Measurements from ENCODE around the gene PDGFRB.

Gene PDGFRB

GRCh38 chr5:150166650-150167511 is 11.2 kb upstream of the PDGFRB start, which contains the start of gene CDX1:
Gene CDX1 (plus strand): TSS chr5:150166778. CDS start chr5:150166877, 99 bp downstream.
- peaks cover 20% of the 10 kb centered on the region for H3K4me1 ChIP-seq (ENCODE audit: low read length)
- no peaks in the 10 kb centered on the region for H3K36me3 ChIP-seq (replicated peaks; ENCODE audit: low read depth, low read length)
- H3K4me3 ChIP-seq (ENCODE audit: low read length) = no peak within 1 kb of the TSS
- TF ChIP-seq, protein P1, sequence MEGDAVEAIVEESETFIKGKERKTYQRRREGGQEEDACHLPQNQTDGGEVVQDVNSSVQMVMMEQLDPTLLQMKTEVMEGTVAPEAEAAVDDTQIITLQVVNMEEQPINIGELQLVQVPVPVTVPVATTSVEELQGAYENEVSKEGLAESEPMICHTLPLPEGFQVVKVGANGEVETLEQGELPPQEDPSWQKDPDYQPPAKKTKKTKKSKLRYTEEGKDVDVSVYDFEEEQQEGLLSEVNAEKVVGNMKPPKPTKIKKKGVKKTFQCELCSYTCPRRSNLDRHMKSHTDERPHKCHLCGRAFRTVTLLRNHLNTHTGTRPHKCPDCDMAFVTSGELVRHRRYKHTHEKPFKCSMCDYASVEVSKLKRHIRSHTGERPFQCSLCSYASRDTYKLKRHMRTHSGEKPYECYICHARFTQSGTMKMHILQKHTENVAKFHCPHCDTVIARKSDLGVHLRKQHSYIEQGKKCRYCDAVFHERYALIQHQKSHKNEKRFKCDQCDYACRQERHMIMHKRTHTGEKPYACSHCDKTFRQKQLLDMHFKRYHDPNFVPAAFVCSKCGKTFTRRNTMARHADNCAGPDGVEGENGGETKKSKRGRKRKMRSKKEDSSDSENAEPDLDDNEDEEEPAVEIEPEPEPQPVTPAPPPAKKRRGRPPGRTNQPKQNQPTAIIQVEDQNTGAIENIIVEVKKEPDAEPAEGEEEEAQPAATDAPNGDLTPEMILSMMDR (IDR thresholded peaks at IDR 0.05; ENCODE audit: low read depth, low read length) = no peak
- TF ChIP-seq EZH2phosphoT487 (IDR thresholded peaks at IDR 0.05; ENCODE audit: low read depth) = no peak
- no peaks in the 10 kb centered on the region for H4K20me1 ChIP-seq (ENCODE audit: insufficient read depth, low read length)
- no peak within 1 kb of the TSS for H2AFZ ChIP-seq (ENCODE audit: low read depth, low read length)
- H3K27ac ChIP-seq (ENCODE audit: low read length) = no peak within 1 kb of the TSS
- no peak within 1 kb of the TSS for H3K9ac ChIP-seq (ENCODE audit: low read length)
- H3K4me2 ChIP-seq (ENCODE audit: low read length) = no peak within 1 kb of the TSS
- H3K9me3 ChIP-seq (ENCODE audit: insufficient read depth, low read length) = no peaks in the 10 kb centered on the region
- peaks cover 6% of the 10 kb centered on the region for H3K27me3 ChIP-seq (ENCODE audit: low read depth, low read length)
- H3K79me2 ChIP-seq (ENCODE audit: low read length) = no peaks in the 10 kb centered on the region

GRCh38 chr5:150166037-150166649 is 10.5 kb upstream of the PDGFRB start:
- no peak overlapping the region for H3K9ac ChIP-seq (ENCODE audit: low read length)
- H4K20me1 ChIP-seq (ENCODE audit: insufficient read depth, low read length) = no peaks in the 10 kb centered on the region
- no peak overlapping the region for H3K4me3 ChIP-seq (ENCODE audit: low read length)
- H3K36me3 ChIP-seq (replicated peaks; ENCODE audit: low read depth, low read length) = no peaks in the 10 kb centered on the region
- TF ChIP-seq EZH2phosphoT487 (IDR thresholded peaks at IDR 0.05; ENCODE audit: low read depth) = no peak
- TF ChIP-seq, protein P1 (IDR thresholded peaks at IDR 0.05; ENCODE audit: low read depth, low read length) = no peak
- H3K9me3 ChIP-seq (ENCODE audit: insufficient read depth, low read length) = no peaks in the 10 kb centered on the region
- H3K27ac ChIP-seq (ENCODE audit: low read length) = no peak overlapping the region
- no peaks in the 10 kb centered on the region for H3K79me2 ChIP-seq (ENCODE audit: low read length)
- peaks cover 26% of the 10 kb centered on the region for H3K4me1 ChIP-seq (ENCODE audit: low read length)
- no peak overlapping the region for H2AFZ ChIP-seq (ENCODE audit: low read depth, low read length)
- no peak overlapping the region for H3K4me2 ChIP-seq (ENCODE audit: low read length)
- H3K27me3 ChIP-seq (ENCODE audit: low read depth, low read length) = peaks cover 6% of the 10 kb centered on the region

DNA sequence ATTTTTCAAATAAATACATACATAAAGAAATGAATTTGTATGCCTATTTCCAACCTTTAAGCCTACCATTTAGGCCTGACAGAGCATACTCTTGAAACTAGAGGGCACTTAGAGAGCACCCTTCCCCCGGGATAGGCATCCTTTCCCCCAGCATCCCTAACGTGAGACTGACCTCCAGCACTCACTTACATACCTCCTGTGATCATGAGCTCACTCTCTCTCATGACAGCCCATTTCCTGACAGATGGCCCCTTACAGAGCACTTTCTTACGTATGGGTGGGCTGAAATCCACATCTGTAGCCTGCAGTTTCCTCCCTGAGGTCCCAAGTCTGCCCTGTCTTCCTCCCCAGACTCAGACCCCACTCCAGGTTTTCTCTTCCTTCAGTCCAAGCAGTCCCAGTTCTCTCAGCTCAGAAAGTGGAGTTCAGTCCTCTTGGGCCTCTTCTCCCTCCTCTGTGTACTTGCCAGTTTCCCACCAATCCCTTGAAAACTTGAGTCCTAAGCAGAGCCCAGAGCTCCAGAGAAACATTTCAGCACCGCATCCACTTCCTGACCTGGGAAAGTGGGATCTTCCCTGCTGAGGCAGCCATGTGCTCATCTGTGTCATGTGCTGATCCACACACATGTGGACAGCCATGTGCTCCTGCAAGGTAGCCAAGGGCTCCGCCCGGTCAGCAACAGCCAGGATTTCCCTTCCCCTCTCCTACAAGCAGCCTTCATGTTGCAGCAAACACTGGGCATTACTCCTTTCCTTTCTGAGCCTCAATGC is 8.8 kb upstream of the PDGFRB start:
- no peak for TF ChIP-seq EZH2phosphoT487 (IDR thresholded peaks at IDR 0.05; ENCODE audit: low read depth)
- TF ChIP-seq, protein P1 (IDR thresholded peaks at IDR 0.05; ENCODE audit: low read depth, low read length) = no peak
- Histone ChIP-seq H3K4me1 (ENCODE audit: low read length) (peaks cover 31% of the 10 kb centered on the region), H3K27me3 (ENCODE audit: low read depth, low read length) (peaks cover 2% of the 10 kb centered on the region), H3K79me2 (ENCODE audit: low read length) (no peaks in the 10 kb centered on the region), H4K20me1 (ENCODE audit: insufficient read depth, low read length) (no peaks in the 10 kb centered on the region), H3K4me3 (ENCODE audit: low read length) (no peak overlapping the region), H3K36me3 (replicated peaks; ENCODE audit: low read depth, low read length) (no peaks in the 10 kb centered on the region), H3K4me2 (ENCODE audit: low read length) (no peak overlapping the region), H2AFZ (ENCODE audit: low read depth, low read length) (no peak overlapping the region), H3K9me3 (ENCODE audit: insufficient read depth, low read length) (no peaks in the 10 kb centered on the region), H3K9ac (ENCODE audit: low read length) (no peak overlapping the region), H3K27ac (ENCODE audit: low read length) (no peak overlapping the region)
